Measurements from ENCODE around the gene PAX5.

DNA sequence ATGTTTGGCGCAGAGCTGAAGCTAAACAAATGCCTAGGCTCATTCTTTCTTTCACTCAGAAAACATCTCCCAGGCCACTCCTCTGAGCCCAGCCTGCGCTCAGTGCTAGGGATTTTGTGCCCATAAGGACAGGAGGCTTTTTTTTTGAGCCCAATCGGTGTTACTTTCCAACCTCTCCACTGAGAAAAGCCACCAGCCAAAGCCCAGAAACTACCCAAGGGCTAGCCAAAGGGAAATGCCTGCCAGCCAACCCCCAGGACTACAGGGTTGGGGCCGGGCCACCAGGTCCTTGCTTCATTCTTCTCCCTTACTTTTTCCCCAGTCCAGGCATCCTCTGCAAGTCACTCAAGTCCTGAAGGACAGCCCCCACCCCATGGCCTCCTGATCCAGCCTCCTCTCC lies 134.7 kb downstream of the PAX5 start:
- TF ChIP-seq, protein P1, sequence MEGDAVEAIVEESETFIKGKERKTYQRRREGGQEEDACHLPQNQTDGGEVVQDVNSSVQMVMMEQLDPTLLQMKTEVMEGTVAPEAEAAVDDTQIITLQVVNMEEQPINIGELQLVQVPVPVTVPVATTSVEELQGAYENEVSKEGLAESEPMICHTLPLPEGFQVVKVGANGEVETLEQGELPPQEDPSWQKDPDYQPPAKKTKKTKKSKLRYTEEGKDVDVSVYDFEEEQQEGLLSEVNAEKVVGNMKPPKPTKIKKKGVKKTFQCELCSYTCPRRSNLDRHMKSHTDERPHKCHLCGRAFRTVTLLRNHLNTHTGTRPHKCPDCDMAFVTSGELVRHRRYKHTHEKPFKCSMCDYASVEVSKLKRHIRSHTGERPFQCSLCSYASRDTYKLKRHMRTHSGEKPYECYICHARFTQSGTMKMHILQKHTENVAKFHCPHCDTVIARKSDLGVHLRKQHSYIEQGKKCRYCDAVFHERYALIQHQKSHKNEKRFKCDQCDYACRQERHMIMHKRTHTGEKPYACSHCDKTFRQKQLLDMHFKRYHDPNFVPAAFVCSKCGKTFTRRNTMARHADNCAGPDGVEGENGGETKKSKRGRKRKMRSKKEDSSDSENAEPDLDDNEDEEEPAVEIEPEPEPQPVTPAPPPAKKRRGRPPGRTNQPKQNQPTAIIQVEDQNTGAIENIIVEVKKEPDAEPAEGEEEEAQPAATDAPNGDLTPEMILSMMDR (IDR thresholded peaks at IDR 0.05): no peak
- TF ChIP-seq CEBPB (IDR thresholded peaks at IDR 0.05): no peak
- no peak for TF ChIP-seq RNF2 (IDR thresholded peaks at IDR 0.05; ENCODE audit: borderline replicate concordance, low read depth)

Data from A549 (cell line).